GM18520 (cell line): Measurements from ENCODE around the gene ZNF280B.

Experiments used
- ATAC-seq: cut with Tn5 transposase; IDR thresholded peaks from one replicate; pipeline ENCODE4 v1.9.1; 2021; ENCODE audit not compliant: unreplicated experiment

Gene ZNF280B

DNA sequence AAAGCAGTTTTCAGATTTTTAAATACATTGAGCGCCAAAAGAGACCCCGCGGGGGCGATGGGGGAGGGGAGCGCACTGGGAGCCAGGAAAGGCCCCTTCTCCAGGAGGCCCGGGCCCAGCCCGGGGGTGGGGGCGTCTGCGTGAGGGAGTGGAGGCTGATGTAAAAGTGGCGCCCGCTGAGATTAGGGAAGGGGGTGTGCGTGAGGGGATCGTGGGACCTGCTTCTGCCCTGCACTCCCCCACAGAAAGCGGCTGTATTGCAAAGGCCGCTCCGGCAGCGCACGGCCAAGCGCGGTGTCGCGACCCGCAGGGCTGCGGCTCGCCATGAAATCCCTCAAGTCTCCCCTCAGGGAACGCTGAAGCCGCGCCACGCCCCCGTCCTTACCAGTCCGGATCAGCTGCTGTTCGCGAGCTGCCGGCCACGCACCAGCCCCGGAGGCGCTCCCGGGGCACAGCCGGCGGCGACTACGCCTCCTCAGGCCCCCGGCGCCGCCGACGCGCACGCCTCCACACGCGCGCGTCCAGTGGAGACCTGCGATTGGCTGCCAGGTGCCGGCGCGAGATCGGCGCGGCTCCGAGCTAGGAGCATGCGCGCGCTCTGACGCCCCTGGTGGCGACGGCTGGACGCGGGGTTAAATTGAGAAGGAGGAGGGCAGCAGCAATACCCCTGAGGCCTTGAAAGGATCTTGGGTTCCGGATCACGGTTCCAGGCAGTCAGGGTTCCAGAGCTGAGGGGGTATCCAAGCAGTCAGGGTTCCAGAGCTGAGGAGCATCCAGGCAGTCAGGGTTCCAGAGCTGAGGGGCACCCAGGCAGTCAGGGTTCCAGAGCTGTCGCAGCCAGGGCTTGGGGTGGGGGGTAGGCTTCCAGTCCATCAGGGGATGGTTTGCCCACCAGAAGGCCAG is at the start of gene ZNF280B:
Gene ZNF280B, minus strand, starts transcription at position 469 of the 903 bp plus-strand sequence. CDS start 19,344 bp downstream, outside the sequence.
- peak; percentile 59 for ATAC-seq

- ATAC-seq = no peak
These were observed 48.7 kb upstream of the ZNF280B start for GRCh38 chr22:22556995-22557925.

- ATAC-seq = no peak
These were observed 48.0 kb upstream of the ZNF280B start for GRCh38 chr22:22556578-22556977.

DNA sequence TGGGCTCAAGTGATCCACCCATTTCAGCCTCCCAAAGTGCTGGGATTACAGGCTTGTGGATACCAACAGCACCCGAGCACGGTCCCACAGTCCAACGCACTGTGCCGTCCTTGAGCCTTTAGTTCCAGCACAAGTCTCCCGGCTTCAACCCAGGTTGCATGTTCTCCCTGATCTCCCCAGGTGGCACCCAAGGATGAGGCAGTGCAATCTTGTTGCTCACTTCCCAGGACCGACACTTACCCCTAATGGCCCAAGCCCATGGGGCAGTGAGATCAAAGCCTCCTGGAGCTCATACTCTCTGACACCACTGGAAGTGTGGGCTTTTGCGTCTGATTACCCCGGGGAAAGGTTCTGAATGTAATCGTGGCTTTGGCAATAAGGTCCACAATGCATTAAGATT is 47.1 kb upstream of the ZNF280B start:
- ATAC-seq = no peak

DNA sequence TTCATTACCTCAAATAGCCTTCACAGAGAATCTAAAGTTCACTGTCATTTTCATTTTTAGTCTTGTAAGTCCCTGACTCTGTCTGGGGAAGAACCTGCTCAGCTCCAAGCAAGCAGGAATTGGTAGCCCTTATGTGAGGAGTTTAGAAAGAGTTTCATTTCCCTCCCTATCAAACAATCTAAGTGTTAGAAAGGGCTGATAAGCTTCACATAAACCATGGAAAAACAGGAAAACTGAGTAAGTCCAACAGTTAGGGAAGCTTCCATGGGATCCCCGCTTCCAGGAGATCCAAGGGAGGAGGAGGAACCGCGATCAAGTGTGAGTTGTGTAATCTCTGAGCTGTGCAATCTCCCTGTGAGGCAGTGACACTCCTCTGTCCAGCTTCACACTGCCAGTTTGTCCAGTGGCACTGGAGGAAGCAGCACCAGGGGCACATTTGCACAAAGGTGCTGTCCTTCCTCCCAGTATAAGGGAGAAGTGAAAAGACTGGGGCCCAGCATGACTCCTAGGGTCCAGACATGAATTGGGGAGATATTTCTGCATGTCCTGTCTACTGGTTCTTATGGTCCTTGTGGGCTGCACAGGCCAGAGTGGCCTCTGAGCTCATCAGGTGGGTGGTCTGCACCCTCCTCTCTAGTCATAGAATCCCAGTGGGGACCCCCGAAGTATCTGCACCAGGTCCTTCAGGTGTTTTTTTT is 46.2 kb upstream of the ZNF280B start:
- ATAC-seq = no peak

DNA sequence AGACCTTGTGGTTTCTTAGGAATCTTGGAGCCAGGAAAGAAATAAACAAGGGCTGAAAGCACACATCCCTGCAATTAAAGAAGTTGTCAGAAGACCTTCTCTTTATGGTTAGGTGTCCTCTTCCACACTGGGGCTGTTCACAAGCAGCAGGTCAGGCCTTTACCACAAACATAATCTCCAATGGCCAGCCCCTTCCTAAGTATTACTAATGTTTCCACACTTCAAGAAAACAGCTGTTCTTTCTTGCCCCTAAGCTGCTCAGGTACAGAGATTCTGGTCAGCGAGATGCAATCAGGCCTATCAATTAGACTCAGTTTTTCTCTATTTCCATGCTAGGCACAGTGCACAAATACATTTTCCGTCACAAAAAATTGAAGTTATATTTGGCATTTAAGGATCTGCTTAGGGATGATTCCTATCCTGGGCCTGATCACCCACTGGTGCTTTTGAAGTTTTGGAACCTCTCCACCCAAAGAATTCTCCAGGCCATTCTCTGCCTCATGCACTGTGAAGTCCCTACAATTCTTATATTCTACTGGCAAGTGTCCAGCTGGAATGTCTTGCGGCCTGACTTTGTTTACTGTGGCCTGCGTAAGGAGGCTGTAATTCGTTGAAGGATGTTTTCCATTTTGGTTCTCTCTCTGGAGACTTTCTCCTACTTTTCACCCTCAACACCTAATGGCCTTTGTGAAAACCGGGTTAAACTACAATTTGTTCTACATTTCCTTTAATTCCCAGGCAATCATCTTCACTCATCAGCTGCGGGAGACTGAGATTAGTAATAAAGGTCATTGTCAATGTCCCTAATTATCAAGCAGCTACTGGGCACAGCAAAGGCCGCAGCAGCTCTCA is 45.4 kb upstream of the ZNF280B start:
- no peak for ATAC-seq

DNA sequence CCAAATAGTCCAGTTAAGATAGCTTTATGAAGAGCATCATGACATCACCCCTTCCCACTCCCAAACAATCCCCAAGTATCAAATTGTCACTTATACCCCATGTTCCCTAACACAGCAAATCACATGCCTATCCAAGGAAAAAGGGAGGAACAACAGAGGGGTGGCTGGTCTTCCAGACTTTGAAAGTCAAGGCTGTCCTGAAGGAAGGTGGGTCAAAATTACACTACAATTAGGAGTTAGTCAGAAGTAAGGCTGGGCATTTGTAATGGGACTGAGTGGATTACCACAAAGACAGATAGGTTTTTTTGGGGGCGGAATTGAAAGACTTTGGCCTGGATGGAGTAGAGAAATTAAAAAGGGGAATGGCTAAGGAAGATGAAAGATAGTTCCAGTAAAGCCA is 44.6 kb upstream of the ZNF280B start:
- ATAC-seq = no peak

- no peak for ATAC-seq
These were observed 44.1 kb upstream of the ZNF280B start for GRCh38 chr22:22552630-22553029.

- ATAC-seq = no peak
These were observed 42.4 kb upstream of the ZNF280B start for GRCh38 chr22:22550789-22551434.

GRCh38 chr22:22548910-22549309 is 40.4 kb upstream of the ZNF280B start:
- ATAC-seq = no peak

- no peak for ATAC-seq
These were observed 39.8 kb upstream of the ZNF280B start for GRCh38 chr22:22548317-22548716.

- ATAC-seq = no peak
These were observed 39.3 kb upstream of the ZNF280B start for GRCh38 chr22:22547692-22548300.

GRCh38 chr22:22547226-22547625 is 38.7 kb upstream of the ZNF280B start:
- ATAC-seq = no peak

GRCh38 chr22:22546490-22546889 is 37.9 kb upstream of the ZNF280B start:
- ATAC-seq = no peak

DNA sequence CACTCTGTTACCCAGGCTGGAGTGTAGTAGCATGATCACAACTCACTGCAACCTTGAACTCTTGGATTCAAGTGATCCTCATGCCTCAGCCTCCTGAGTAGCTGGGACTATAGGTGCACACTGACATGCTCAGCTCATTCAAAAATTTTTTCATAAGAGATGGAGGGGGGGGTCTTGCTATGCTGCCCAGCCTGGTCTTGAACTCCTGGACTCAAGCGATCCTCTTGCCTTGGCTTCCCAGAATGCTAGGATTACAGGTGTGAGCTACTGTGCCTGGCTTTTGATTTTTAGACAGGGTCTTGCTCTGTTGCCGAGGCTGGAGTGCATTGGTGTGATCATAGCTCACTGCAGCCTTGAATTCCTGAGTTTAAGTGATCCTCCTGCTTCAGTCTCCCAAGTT is 36.5 kb upstream of the ZNF280B start:
- no peak for ATAC-seq

- no peak for ATAC-seq
These were observed 29.9 kb upstream of the ZNF280B start for GRCh38 chr22:22538226-22538989.

GRCh38 chr22:22536916-22537315 is 28.4 kb upstream of the ZNF280B start:
- no peak for ATAC-seq

DNA sequence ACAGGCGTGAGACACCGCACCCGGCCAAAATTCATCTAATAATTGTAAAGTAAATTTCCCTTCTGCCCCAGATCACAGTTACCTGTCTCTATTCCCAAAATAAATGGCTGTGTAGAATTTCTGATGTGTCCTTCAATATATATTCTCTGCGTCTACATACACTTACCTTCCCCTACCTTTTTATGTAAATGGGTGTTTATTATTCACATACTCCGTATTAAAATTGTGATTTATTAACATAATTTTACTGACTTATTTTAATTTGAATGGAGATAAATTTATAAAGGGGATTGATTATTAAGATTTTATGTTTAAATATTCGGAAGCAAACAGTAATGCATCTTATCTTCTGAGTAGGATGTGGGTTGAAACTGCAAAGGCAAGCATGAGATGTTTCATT is 28.0 kb upstream of the ZNF280B start:
- no peak for ATAC-seq

GRCh38 chr22:22535662-22536061 is 27.1 kb upstream of the ZNF280B start:
- ATAC-seq = no peak
